IPS DF 4.7 (cell line): ENCODE data around the gene KCNK1.

Experiments used
- DNase-seq: peaks from one replicate; pipeline ENCODE4 v3.0.0-alpha.2; 2013; ENCODE audit warnings: low spot score; ENCODE audit errors: extremely low read depth

Gene KCNK1

DNA sequence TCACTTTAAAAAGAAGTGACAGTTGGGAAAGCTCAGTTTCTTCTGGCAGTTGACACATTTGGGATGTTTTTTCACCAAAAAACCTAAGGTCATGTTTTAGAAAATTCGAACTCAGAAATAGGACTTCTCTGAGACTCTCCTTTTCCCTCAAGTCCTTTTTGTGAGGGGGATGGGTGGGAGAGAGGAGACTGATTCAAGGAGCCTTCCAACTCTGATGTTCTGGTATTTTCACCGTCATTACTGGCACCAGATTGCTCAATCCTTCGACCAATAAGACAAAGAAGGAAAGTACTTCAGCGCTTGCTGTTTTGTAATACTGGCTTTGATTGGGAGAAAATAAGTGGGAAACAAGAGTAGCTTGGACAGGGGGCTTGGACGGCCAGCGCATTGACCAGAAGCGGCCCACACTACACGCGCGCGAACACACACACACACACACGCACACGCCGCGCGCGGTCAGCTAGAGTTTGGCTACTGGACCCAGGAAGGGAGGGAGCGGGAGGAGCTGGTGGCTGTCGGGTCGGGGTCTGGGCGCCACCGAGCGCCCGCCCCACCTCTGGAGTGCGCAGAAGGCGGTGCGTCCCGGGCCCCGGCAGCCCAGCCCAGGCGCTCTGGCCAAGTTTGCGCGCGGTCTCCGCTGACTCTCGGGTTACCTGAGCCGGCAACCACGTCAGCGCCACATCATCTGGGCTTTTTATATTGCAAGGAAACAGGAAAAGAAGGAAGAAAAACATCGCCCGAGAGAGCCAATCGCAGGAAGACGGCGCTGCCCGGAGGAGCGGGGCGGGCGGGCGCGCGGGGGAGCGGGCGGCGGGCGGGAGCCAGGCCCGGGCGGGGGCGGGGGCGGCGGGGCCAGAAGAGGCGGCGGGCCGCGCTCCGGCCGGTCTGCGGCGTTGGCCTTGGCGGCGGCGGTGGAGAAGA, at the start of gene KCNK1:
TSS of gene KCNK1 (plus strand) at position 855 of the 921 bp plus-strand sequence. CDS start at position 921, 66 bp downstream.
- DNase-seq = no peak

DNA sequence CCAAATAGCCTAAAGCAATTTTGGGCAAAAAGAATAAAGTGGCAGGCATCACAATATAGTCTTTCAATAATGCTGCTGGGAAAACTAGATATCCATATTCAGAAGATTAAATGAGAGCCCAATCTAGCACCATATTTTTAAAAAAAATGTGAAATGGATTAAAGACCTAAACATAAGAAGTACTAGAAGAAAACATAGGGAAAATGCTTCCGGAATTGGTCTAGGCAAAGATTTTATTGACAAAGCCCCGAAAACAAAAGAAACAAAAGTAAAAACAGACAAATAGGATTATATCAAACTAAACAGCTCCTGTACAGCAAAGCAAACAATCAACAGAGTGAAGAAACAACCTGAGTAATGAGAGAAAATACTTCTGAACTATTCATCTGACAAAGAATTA, 48.6 kb upstream of the KCNK1 start:
- no peak for DNase-seq

DNA sequence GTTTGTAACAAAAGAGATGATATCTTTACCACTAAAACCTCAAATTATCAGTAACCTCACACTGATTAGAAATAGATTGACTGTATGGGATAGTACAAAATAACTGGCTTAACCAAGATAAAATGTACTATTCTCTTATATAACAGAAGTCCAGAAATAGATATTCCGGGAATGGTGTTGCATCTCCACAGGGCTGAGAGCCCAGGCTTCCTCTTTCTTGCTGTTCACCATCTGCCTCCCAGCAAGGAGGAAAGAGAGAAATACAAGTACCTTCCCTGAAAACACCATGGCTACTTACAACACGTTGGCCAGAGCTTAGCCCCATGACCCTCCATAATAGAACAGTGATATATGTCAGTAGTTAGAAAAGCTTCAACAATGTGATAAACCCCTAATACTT, 47.0 kb upstream of the KCNK1 start:
- DNase-seq = no peak

DNA sequence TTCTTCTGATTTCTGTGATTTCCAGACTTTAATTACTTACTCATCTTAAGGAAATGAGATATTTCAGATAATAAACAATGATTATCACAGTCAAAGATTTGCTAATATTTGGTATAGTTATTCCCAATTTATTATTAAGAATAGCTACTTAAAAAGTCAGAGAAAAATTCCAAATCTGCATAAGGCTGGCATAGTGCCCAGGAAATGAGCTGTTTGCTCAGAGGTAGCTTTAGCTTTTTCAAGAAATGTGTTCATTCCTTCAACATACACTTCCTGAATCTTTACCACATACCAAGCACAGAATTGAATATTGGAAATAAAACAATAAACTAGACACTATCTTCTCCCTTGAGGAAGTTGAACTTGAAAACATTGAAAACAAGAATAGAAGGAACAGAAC, 44.3 kb upstream of the KCNK1 start:
- DNase-seq = no peak

DNA sequence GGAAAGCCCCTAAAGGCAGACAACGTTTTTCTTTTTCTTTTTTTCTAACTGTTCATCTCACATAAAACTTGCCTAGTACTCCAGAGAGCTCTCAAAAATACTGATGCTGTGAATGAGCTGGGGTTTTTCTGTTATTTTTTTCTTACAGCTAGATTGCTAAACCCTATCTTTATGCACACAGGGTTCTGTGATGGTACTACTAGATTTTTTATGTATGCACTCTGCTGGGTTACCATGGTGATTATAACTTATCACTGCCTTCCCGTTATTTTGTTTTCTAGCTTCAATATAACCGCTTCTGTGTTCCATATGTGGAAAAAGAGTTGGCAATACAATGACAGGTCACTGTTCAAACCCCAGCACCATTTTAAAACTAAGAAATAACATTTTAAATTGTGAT, 43.7 kb upstream of the KCNK1 start:
- DNase-seq = no peak

DNA sequence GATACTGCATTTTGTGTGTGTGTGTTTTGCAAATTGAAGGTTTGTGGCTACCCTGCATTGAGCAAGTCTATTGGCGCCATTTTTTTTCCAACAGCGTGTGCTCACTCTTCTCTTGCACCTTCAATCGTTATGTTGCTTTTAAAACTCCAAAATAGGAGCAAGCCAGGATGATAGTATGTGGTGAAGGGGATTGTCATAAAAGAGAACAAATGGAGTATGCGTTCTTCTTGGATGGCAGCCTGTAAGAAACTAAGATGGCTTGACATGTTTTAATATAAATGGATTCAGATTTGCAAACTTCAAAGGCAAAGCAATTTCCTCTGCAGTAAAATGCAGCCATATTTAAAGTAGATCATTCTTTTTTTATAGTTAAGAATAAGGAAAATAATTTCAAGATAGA, 43.2 kb upstream of the KCNK1 start:
- no peak for DNase-seq

DNA sequence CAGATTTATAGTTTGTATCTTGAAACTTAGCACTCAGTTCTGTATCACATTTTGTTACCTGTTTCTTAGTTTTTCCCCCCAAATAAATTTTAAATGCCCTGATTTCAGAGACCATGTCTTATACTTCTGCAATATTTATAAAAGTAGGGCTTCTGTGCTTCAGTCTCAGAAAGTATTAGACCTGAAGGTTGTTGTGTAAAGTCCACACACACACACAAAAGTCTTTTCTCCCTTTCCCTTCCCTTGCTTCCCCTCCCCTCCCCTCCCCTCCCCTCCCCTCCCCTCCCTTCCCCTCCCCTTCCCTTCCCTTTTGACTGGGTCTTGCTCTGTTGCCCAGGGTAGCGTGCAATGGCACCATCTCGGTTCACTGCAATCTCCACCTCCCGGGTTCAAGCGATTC, 41.0 kb upstream of the KCNK1 start:
- no peak for DNase-seq

DNA sequence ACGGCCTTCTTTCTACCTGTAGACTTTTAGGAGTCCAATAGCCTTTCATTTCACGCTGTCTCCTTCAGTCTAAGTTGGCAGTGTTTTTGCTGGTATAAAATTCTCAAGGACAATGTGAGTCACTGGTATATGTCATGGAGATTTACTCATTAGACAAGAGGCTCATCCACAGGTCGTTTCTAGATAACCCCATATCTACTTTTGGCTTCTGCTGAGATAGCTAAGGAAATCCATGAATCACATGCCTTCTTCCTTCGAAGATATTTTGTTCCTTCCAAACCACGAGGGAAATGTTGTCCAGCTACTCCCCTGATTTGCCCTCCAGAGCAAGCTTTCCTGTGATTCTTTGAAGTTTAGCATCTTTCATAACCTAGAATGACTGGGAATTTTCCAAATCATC, 38.5 kb upstream of the KCNK1 start:
- no peak for DNase-seq

DNA sequence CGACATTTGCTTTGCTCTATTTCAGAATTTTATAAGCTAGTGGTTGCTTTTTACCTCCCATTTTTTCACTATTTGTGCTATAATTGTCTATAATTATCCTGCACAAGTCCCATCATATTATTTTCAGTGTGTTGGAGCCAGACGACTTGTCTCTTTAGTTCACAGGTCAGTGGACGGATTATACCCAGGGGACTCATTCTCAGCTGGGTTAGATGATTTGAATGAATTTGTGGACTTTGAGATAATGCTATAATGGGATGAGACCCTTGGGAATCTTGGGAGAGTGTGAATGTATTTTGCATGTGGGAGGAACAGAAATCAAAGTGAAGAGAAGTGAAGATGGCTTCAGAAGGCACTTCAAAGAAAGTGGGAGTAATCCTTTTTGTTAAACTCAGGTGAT, 31.5 kb upstream of the KCNK1 start:
- no peak for DNase-seq

DNA sequence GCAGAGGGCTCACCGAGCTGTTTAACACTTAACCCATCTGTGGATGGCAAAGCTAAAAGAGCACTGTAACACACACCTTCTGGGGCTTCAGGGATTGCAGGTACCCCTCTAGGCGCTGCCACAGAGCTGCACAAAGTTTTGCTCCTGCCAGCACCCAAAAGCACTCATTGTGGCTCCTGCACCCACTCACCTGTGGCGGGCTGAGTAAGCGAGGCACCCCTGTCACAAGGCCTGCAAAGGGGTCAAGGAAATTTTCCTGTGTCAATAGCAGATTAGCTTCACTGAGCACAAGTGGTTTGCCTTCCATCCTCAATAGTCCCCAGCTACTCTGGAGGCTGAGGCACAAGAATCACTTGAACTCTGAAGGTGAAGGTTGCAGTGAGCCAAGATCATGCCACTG, 29.5 kb upstream of the KCNK1 start:
- DNase-seq = no peak

DNA sequence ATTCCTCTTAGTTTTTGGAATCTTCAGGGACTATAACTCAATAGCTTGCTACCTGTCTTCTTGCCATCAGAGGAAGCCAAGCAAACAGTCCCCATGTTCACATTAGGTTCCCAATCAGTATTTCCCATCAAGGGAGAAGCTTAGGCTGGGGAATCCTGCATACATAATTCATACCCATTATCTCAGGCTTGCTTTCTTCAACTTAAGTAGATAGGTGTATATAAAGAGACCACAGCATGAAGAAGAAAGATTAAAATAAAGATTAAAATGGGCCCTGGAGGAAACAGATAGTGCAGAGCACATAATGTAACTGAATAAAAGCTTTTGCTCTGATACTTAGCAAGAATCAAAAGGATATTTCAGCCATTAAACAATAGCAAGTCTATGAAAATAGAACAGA, 29.0 kb upstream of the KCNK1 start:
- DNase-seq = no peak

DNA sequence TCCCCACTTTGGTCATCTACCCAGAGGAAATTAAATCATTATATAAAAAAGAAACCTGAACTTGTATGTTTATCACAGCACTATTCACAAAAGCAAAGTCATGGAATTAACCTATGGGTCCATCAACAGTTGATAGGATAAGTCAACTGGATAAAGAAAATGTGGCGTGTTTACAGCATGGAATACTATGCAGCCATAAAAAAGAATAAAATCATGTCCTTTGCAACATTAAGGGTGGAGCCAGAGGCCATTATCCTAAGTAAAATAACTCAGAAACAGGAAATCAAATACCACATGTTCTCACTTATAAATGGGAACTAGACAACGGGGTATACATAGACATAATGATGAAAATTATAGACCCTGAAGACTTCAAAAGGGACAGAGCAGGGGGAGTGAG, 27.6 kb upstream of the KCNK1 start:
- no peak for DNase-seq

DNA sequence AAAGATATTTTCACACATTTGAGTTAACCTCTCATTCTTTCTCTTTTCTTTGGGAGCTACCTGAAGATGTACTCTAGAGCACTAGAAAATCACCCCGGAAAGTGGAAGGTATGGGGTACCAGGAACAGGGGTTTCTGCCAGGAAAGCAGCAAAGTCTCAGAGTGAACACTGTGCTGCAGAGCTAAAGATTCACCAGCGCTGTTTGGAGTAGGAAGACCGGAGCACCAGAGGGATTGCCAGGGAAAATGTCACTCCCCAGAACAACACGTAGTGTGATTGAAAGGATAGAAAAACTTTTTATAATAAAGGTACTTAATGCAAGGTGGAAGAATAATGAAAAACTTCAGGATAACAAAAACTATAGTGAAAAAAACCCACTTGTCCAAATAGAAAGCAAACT, 26.7 kb upstream of the KCNK1 start:
- DNase-seq = no peak

DNA sequence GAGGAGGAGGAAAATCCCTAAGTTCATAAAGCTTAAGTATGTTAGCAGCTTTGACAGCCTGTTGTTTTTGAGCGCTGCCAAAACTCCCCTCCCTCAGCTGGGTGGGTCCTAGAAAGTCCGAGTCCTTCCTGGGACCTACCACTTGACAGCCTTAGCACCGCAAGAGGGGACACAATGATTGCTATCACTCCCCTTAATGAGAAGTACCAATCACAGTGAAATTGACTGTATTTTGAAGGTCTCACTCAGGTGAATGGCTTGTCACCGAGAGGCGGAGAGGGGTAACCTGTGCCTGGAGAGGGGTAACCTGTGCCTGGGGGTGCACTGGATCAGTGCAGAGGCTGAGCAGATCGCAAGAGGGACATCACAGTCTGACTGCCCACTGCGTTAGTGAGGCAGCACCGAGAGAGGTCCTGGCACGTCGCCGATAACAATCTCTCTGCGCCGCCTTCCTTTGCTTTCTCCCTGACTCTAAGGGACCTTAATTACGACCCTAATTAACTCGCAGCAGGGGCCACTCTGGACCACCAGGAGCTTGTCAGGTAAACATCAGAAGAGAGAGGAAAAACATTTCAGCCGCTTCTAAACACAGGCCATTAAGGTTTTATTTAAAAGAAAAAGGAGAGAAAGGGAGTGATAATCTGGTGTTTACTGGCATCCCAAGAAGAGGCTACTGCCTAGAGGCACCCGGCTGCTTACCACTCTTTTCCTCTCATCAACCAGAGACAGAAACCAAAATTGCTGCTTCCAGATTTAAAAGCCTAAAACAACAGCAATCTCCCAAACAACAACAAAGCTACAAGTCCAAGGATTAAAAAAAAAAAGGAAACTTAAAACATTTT, 25.7 kb upstream of the KCNK1 start:
- peak; percentile 7 for DNase-seq

DNA sequence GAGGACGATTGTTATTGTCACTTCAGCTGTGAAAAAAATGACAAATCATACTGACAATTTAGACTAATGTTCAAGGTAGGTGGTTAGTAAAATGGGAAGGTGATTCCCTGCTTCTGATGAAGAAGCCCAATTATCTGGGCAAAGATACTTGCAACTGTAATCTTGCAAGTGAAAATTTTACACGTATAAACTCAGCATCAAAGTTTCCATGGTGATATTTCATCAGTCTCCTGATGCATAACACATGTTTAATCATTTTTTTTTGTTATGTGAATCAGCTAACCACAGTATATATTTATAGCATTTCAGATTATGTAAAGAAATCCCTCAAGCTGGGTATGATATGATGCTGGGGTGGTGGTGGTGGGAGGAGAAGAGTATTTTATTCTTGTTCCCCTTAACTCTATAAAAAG, 16.4 kb upstream of the KCNK1 start:
- no peak for DNase-seq

DNA sequence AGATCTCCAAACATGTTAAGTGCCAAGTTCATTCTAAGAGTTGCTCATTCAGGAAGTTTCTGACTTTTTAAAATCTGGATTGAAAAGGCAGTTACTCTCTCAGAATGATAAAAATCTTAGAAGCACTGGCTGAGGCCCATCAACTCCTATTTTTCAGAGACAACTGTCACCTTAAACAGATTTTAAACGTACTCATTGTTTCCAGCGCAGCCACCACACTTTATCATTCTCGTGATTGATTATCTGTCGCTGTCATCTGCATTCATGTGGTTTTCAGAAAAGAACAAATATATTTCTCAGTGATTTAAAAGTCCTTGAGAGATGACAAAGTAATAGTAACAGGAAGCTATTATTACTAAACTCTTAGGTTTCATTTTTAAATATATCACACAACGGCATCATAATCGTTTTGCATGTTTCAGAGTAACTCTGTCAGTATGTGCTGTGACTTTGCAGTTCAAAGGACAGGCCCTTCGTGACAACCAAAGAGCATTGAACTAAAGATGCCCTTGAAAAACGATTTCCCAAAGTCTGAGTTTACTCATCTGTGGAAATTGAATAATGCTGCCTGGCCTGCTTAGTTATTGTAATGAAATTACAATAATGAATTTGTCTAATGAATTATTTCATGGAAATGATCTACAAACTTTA, 14.9 kb upstream of the KCNK1 start:
- no peak for DNase-seq

DNA sequence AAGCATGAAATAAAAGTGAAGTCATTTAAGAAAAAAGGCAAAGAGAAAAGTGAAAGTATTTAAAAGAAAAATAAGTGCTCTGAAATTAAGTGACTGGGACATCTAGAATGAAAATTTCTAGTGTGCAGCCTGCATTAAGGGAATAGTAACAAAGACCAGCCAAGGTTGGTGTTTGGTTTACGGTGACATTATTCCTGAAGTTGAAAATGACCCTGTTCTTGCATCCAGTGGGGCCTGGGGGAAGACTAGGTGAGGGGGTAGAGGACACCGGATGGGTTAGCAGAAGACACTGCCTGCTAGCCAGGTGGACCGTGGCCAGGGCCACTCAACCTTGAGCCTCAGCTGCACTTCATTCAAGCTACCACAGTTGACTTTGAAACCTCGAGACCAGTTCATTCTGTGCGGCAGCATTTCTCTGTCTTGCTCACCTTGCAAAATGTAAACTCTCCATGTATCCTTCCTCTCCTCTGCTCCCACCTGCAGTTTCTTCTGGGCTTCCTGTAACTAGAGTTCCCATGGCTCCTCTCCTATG, 14.3 kb upstream of the KCNK1 start:
- DNase-seq = no peak

DNA sequence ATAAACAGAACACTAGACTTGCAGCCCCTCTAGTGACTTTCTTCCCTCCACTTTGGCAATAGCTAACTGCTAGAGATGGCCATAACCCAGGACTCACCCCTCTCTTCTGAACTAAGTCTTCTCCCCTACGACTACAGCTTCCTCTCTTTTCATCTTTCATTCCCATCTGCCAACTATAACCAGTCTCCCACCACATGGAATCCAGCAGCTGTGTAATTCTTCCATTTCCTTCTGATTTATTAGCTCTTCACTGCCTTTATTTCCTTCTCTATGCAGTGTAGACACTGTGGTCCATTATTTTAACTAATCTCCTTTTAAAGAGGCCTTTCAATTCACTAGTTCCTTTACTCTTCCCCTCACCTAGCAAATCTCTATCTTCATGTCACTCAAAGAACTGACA, 13.4 kb upstream of the KCNK1 start:
- no peak for DNase-seq

DNA sequence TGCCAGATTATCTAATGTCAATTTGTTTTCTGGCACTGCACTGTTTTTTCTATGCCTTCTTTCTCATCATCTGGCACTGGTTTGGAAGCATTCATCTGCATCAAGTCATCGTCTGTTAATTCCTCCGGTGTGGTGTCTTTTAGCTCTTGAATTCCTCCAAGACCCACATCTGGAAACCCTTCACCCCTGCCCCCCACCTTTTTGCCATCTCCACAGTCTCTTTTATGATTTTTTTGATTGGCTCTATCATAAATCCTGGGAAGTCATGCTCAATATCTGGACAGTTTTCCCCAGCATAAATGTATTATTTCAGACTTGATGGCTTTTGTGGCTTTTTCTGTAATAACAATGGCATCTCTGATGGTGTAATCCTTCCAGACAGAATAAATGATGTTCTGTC, 10.4 kb upstream of the KCNK1 start:
- DNase-seq = no peak

DNA sequence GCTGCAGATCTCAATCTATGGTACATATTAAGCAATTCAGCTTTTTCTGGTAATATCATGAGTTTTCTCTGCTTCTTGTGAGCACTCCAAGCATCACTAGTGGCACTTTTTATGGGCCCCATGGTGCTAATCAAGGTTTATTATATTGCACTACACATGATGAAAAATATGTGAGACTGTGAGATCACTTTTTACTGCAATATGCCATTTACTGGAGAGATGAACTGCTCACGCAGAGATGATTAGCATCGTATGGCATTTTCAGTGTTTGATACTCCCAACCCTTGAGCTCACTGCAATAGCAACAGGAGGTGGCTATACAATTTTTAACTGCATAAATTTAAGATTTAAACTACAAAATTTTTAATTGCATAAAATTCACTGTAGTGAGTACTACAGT, 8.7 kb upstream of the KCNK1 start:
- DNase-seq = no peak

DNA sequence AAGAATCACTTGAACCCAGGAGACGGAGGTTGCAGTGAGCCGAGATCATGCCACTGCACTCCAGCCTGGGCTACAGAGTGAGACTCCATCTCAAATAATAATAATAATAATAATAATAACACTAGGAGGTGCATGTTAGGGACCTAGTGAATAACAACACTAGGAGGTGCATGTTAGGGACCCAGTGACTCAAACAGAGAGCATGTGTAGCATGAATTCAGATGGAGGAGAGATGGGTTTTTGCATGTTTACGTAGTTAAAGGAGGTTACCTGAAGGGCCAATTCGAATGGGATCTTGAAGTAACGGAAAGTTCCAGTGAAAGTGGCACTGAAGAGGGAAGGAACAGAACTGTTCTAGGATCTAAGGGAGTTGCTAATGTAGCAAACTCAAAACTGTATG, 7.1 kb upstream of the KCNK1 start:
- no peak for DNase-seq
